GM21529 (cell line): ENCODE results near the gene WWOX.

Experiments used
- ATAC-seq: cut with Tn5 transposase; IDR thresholded peaks from one replicate; pipeline ENCODE4 v1.9.1; 2021; ENCODE audit not compliant: unreplicated experiment

The WWOX gene

DNA sequence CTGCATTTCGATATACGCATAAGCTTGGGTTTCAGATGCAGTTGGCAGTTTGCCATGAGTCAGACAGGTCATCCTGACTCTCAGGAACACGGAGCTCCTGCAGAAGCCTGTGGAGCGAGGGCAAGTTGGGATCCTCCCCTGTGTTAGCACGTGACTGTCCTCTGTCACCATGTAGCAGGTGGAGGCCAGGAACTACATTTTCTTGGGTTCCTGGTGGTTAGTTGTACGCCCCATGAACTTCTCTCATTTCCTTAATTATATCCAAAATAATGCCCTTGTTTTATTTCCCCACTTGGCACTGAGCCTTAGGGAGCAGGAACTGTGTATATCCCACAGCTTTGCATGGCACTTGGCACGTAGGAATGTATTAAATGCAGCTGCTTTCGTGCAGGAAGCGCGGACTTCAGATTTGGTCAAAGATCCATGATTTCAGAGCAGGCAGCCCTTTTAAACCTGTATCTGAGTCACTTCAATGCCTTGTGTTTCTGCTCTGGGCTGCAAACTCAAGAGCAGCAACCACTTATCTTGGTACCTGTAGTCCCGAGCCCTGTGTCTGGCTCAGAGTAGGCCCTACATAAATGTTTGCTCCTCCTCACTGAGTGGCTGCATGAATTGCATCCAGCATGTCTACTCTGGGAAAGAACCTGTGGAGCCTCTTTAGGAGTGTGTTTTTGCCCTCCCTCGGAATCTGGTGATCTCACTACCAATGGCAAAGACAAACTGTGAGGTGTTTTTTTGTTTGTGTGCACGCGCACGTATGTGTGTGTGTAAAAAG is 1072.7 kb downstream of the WWOX start:
- no peak for ATAC-seq

DNA sequence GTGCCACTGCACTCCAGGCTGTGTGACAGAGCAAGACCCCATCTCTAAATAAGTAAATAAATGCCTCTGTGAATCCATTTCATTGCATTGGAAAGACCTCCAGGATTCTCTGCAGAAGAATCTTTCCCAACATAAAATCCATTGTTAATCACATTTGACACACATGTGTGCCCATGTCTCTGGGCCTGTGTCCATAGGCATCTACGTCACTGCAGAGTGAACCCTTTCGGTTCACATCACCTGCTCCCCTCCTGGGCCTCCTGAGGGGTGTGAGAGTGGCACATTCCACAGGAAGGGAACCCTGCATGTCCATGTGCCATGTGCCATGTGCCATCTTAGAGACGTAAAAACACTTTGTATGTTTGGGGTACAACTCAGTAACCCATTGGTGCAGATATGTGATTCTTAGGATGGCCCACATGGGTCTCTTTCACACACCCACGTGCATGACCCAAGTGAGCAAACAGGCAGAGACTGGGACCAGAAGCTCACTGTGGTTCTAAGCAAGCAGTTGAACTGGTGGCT is 1073.6 kb downstream of the WWOX start:
- no peak for ATAC-seq

DNA sequence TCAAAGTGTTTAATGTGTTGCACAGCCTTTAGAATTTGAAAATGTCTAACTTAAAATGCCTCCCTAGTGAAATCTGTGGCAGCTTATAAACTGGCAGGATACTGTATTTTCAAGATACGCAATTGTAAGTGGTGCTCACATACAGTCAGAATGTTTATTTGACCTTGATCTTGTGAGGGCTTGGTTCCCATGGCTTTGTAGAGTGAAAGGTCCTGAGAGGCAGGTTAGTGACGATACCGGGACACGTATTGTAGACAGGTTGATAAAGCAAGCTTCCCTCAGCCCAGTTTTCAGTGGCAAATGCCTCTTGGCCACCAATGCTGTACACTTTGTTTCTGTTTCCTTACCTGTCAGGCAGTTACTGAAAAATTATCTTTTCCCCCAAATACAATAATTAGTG is 1074.5 kb downstream of the WWOX start:
- no peak for ATAC-seq

DNA sequence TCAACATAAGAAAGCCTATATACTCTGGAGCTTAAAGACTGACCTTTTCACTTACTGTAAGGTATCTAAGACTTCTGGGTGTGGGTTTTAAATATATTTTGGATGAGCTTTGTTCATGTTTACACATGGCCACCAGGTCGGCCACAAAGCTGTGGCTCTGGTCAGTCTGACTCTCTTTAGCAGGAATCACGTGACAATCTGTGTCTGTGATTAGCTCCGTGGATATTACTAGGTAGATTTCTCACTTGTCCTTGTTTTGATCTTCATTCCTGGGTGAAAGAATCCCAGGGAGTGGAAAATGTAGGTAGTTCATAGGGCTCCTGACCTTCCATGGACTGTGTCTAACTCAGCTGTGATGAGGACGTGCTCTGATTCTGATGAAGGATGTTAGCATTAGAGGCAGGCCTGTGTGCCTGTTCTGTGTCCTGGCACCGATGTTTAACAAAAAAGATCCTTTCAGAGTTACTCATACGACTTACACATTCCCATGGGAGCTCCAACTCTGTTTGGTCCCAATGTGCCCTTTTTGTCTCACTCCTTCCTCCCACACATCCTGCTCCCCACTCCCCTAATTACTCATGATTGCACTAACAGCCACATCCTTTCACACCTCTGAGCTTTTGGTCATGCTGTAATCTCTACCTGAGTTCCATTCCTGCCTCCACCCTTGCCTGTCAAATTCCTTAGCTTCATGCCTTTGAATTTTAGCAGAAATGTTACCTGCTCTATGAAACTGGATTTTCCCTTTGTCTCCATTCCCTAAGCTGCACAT is 1076.0 kb downstream of the WWOX start:
- no peak for ATAC-seq

DNA sequence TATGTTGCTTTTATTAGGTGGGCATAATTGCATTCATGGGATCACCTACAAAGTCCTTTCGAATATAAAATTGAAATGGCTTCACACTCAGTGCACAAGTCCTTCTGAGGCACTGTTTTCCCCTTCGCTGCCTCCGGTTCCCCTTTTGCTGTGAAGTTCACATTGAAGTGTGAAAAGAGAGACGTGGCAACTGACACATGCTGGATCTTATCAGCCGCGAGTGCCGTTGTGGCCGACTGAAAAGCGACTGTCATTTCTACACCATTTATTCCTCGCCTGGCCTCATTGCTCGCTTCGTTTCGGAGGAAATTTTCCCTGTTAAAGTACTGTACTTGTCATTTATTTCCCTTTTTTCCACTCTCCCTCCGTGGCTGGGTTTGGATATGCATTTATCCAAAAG is 1077.6 kb downstream of the WWOX start:
- no peak for ATAC-seq

DNA sequence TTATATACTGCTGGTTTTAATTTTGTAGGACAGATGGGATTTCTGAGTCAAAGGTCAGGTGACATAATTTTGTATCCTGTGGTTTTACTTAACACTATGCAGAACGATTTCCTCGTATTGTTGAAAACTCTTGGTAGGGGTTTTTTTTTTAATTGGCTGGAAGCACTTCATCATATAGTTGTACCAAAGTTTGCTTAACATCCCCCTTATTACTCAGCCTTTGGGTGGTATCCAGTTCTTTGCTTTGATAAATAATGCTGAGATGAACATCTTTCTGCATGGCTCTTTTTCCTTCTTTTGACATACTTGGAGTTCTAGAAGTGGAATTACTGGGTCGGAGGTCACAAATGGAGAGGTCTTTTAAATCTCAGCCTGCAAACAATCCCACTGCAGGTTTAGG is 1082.0 kb downstream of the WWOX start:
- no peak for ATAC-seq

DNA sequence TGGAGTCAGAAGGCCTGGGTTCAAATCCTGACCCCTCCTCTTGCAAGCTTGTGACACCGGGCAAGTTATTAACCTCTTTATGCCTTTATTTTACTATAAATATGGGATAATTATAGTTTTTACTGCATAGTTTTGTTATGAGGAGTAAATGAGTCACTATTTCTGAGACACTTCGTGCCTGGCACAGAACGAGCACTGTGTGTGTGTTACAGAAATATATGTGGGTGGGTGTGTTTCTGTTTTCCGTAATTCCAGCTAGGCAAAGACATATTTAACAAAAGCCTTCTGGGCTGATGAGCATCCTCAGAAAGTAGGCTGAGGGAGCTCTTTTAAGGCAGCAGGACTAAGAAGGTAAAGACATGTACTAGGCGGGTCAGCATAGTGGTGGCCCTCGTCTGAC is 1083.2 kb downstream of the WWOX start:
- no peak for ATAC-seq

DNA sequence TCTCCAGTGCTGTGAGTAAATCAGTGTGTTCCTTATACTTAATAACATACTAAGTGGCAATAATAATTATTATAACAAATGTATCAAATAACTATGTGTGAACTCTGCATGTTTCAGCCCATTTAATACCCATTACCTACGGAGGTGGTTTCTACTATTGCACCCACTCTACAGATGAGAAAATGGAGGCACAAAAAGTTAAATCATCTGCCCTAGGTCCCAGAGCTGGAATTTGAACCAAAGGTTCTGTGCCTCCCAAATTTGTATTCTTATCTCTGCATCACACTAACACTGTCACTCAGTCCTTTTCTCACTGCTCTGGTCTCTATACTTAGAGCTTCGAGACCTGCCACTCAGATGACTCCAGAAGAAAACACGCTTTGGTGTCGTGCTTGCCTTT is 1084.1 kb downstream of the WWOX start:
- no peak for ATAC-seq

DNA sequence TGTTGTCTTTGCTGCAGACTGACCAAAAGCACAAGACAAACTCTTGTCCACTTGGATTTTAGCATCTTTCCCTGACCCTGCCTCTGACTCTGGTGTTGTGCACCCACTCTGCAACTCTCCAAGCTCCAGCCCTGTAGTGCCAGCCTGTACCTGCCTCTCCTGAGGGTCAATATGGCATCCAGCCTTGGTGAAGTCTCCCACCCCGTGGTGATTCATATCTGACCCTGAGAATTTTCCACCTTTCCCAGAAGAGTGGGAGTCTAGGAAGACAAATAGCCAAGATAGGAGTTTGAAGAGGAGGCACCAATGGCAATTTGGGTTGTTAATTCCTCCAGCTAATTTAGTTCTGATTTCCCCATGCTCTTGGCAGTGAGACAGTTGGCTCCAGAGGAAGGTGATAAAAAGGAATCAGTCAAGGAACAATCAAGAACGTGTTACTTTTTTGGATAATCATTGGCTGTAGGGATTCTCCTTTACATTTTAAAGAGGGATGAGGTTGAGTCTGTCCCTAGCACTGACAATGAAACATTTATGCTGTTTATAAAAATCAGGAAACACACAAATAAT is 1085.1 kb downstream of the WWOX start:
- ATAC-seq: no peak

DNA sequence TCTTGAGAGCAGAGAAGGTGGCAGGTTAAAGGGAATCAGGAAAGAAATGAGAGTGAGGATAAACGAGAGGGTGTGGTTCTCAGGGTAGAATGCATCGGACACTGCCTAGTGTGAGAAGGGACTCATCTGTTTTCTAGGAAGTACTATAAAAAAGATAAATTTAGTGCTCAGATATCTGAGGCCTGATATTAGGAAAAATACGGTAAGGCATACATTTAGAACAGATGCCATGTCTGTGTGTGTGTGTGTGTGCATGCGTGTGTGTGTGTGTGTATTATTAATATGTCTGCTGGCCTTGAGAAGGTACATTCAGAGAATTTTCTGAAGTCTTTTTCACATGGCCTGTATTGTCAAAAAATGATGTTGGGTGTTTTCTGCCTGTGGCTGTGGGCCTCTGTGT is 1086.3 kb downstream of the WWOX start:
- ATAC-seq: no peak

DNA sequence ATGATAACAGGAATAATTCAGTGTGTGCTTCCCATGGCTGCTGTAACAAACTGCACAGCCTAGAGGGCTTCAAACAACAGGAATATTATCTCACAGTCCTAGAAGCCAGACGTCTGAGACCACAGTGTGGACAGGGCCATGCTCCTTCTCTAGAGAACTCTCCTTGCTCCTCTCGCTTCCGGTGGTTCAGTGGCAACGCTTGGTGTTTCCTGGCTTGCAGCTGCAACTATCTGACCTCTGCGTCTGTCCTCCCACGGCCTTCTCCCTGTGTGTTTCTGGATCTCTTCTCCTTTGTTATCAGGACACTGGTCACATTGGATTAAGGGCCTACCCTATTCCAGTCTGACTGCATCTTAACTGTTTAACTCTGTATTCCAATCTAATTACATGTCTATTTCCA is 1086.7 kb downstream of the WWOX start:
- ATAC-seq: no peak

DNA sequence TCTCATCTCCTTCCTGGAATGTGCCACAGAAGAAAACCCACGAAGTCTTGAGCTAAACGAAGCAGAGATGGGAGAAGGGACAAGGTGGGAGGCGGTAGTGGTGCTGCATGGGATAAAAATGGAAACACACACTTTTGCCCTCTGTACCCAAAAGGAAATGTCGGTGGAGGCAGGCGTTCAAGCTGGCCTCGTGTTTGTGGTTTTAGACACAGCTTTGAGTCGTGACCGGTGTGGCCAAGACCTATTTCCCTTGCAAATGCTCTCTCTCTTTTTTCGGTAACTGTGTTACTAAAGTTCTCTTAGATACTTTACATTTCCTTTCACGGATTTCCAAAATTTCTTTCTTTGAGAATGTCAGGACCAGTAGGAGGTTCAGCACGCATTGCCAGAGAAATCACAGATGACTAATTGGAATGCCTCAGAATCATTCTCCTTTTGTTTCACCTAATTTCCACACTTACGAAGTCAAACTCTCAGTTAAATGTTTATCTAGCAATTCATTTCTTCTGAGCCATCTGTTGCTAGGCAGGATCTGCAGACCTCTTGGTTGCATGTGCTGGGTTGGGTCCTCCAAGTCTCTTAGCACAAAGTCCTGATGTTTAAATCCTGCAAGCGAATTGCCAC is 1088.8 kb downstream of the WWOX start:
- ATAC-seq: no peak

DNA sequence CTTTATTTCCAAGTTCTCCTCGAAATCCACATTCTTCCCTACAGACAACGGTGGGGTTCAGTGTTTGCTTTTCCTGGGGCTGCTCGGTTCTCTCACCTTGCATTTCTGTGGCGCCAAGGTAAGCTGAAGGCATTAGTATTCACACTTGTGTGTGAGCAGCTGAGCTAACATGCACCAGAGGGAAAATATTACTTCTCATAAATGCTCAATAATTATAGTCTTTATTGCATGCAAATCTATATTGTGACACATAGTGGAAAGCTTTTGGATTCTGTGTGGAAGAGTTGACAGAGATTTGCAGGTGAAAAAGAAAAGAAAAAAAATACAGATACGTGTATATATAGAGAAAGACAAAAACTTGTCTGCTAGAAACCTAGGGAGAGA is 1089.3 kb downstream of the WWOX start:
- ATAC-seq: no peak

DNA sequence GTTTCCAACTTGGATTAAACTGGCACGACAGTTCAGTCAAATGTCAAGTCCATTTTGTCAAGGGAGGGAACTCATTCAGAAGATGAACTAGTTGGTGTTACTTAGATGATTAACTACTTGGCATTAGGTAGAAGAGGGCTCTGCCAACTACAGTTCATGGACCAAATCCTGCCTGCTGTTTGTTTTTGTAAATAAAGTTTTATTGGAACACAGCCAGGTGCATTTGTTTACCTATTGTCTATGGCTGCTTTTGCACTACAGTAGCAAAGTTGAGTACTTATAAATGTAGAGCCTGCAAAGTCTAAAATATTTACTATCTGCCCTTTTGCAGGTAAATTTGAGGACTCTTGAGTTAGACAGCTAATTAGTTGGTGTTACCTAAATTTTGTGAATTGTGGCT is 1091.1 kb downstream of the WWOX start:
- no peak for ATAC-seq

DNA sequence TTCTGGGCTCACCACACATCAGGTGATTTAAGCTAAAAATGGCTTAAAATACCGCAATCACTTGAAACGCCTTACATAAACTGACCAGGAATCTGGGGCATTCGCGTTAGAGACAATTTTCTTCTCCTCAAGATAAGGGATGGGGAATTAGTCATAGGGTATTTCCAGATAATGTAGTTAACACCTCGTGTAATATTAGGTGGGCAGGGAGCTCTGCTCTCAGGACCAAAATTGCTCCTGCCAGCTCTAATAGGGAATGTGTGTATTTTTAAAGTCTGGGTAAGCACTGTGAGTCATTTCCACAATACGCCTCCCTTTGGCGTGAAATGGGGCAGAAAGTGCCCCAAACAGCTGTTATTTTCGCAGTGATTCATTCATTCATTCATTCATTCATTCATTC is 1092.5 kb downstream of the WWOX start:
- ATAC-seq: no peak

DNA sequence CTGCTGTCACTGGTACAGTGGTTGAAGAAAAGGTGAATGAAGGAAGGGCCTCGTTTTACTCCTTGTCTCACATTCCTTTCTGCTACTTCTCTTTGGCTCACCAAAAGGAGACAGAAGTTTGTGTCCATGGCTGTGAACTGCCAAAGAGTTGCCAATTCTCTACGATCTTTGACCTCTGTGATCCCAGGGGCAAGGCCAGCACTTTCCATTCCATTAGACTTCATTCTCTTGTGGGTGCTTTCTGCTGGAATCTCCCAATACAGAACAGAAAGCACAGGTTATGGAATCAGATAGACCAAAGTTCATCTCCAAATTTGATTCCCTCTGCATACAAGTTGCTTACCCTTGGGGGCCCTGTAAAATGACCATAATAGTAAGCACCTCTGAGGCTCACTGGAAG is 1093.5 kb downstream of the WWOX start:
- ATAC-seq: no peak

DNA sequence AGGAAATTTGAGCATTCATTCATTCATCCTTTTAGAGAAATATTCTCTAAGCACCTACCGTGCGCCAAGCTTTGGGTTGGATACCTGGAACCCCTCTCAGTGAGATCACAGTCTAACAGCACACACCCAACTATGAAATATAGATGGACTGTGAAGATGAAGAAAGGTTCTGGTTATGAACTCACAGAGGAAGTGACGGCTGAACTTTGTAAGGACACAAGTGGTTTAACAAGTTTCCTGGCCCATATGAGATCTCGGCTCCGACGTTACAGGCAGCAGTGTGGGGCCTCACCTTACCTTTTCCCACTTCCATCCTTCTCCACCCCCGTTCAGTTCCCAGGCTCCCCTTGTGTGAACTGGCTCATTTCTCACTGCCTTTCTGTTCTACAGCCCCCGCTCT is 1094.8 kb downstream of the WWOX start:
- ATAC-seq: no peak

DNA sequence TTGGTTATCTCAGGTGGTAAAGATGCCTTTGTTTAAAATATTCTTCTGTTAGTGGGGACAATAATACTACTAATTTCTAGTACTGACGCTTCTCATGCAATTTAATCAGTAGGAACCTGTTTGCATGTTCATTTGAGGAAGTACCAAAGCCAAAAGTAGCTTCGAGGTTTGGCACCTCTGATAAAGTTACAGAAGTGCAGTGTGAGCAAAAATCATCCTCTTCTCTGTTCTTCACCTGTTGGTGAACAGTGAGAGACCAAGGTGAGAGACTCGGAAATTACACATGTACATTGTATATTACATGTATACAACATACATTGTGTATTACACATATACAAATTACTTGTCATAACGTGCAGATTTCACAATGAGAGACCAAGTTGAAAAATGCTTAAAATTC is 1096.5 kb downstream of the WWOX start:
- ATAC-seq: no peak

DNA sequence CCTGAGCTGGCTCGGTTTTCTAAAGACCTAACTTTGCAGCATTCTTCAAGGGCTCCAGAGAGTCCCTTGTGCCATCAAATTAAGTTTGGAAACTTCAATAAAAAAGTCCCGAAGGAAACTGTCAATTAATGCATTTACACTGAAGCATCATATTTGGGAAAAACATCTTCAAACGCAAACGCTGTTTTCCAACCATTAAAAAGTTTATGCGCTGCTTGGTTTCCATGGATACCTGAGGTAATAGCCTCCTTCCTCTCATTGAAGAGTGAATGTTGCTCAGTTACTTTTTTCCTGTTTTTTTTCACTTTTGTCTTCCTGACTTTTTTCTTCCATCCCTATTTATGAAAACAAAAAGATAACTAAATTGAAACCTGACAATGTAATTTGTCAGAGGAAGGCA is 1102.0 kb downstream of the WWOX start:
- no peak for ATAC-seq

DNA sequence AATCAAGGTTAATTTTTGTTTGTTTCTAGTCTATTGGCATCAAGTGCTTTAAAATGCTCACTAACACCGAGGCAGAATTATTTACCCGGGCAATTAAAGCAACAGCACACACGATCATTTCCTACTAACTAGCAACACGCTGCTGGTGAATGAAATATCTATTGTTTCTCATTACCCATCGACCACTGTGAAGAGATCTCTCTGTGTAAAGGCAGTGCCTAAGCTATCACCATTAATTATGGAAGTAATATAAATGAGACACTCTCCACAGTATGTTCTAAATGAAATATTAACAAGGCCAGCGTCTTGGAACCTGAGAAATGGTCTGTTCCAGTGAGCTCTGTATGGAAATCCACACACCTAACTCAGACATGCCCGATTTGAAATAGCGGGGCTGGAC is 1103.5 kb downstream of the WWOX start:
- ATAC-seq: no peak

DNA sequence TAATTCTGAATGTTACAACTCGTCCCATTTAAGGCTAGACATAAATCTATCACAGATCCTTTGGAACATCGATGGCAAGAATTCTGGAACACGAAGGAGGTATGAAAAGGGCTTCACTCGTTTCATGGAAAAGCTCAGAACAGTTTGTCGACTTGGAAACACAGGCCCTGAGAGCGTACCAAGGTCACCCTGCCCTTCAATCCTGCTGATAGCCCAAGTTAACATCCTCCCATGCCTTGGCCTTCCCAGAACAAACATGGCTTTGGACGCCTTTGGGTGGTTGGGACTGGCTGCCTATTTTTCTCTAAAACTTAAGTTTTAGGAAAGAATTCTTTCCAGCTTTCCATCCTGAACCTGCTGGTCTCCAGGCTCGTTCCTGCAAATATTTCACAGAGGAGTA is 1105.0 kb downstream of the WWOX start:
- ATAC-seq: no peak

DNA sequence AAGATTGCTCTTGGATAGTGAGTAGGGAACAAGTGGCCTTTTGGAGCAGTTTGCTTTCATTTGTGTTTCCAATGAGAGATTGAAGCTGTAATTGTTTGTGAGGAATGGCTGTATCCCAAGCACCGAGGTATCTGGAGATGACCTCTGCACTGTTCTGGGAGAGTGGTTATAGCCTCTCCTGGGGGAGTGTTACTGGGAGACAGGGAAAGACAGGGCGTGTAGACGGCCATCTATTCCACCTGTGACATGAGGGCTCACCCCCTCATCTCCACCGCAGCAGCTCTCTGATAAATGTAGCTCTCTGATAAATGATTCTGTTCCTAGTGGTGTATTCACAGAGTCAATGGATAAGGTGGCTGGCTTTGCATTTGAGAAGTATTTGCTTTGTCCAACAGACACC is 1107.4 kb downstream of the WWOX start:
- no peak for ATAC-seq
